K562 (cell line): Measurements from ENCODE around the gene USP13. TPM values are rescaled to one million over a fixed set of nuclear protein-coding genes. Genes with fewer than 3 reads are reported as not detected.

Experiments used
- BRF1 ChIP-seq: IDR thresholded peaks from 3 replicates; pipeline ENCODE4 v1.6.1; 2011; ENCODE audit warnings: borderline replicate concordance, mild to moderate bottlenecking; ENCODE audit not compliant: insufficient read length; ENCODE audit errors: extremely low read depth
- CCAR2 ChIP-seq: fragments of 200-400 bp; formaldehyde crosslinking; IDR thresholded peaks from 2 replicates; pipeline ENCODE4 v1.6.1; 2017; ENCODE audit warnings: mild to moderate bottlenecking, low read depth, low read length
- CHD7 ChIP-seq: fragments of 200-600 bp; sonication (generic); IDR thresholded peaks from one replicate; pipeline ENCODE4 v1.6.1; 2012; ENCODE audit warnings: mild to moderate bottlenecking, low read depth, low read length, inconsistent platforms
- CREM ChIP-seq: IDR thresholded peaks from 2 replicates; pipeline ENCODE4 v1.6.1; 2014; ENCODE audit warnings: antibody characterized with exemption, low read depth
- ETS2 ChIP-seq: IDR thresholded peaks from 2 replicates; pipeline ENCODE4 v1.6.1; 2016; ENCODE audit warnings: borderline replicate concordance, missing genetic modification characterization, mild to moderate bottlenecking, moderate library complexity, missing compliant biosample characterization; ENCODE audit not compliant: poor library complexity, severe bottlenecking
- FOXA1 ChIP-seq: fragments of 450-650 bp; IDR thresholded peaks from 2 replicates; pipeline ENCODE4 v1.6.1; 2016; ENCODE audit warnings: mild to moderate bottlenecking, borderline replicate concordance
- FOXP4 ChIP-seq: sonication (generic); formaldehyde crosslinking; IDR thresholded peaks from 2 replicates; pipeline ENCODE4 v1.8.0; 2022; ENCODE audit warnings: mild to moderate bottlenecking, missing genetic modification reagents, borderline replicate concordance
- PCBP1 ChIP-seq: fragments of 200-400 bp; formaldehyde crosslinking; IDR thresholded peaks from 2 replicates; pipeline ENCODE4 v1.6.1; 2018; ENCODE audit warnings: mild to moderate bottlenecking, low read depth, low read length; ENCODE audit not compliant: poor library complexity, severe bottlenecking
- RBM39 ChIP-seq: fragments of 200-400 bp; formaldehyde crosslinking; optimal IDR thresholded peaks from 2 replicates; pipeline ENCODE3; 2018; ENCODE audit warnings: low read depth, low read length
- RHOXF2B ChIP-seq: fragments of 250-450 bp; sonication (Bioruptor Pico); conservative IDR thresholded peaks from 2 replicates; pipeline ENCODE4 v1.5.1; 2021
- U2AF1 ChIP-seq: fragments of 200-400 bp; formaldehyde crosslinking; optimal IDR thresholded peaks from 2 replicates; pipeline ENCODE3; 2017; ENCODE audit warnings: mild to moderate bottlenecking, low read depth, low read length, moderate library complexity
- ZNF395 ChIP-seq: fragments of 200-800 bp; sonication (Bioruptor generic); IDR thresholded peaks from 2 replicates; pipeline ENCODE4 v1.6.1; 2017; ENCODE audit warnings: missing genetic modification characterization, missing compliant biosample characterization
- polyA plus RNA-seq, 8 experiments: library from polyadenylated mRNA; depleted of rRNA in 4 of 8; stranded (reverse) in 5 of 8; unstranded in 3 of 8; fragments of >200 nt; fragmentation: Nextera tagmentation in 2 of 8; fragmentation: Illumina TruSeq in 1 of 8; extraction: Ambion mirVana in 2 of 8; extraction: Trizol in 1 of 8; gene quantifications; 2 replicates each; pipeline versions ENCODE4 v1.2.1 to v1.2.3, GENCODE V29; 2011 to 2014; ENCODE audit warnings: inconsistent platforms in 1 of 8, missing spikeins in 1 of 8
- total RNA-seq, 7 experiments: library from RNA; depleted of rRNA in 6 of 7; stranded (reverse); fragments of >200 nt in 6 of 7; fragmentation: Illumina TruSeq in 2 of 7; extraction: Trizol in 2 of 7; gene quantifications; 2 replicates each; pipeline versions ENCODE4 v1.2.1 to v1.2.3, GENCODE V29; 2011 to 2021; ENCODE audit warnings: low replicate concordance in 1 of 7

The USP13 gene
- total and polyA plus RNA-seq, 9 of the 15 experiments (the other 6 are each of a cell fraction or from before 2014, with no cell fraction given), result 0.11 to 2.3 (median 0.51) TPM

GRCh38 chr3:179615458-179616173 lies 37.2 kb upstream of the USP13 start (continued):
- TF ChIP-seq FOXP4 (CRISPR knock-in tag) (no peak), CCAR2 (no peak), BRF1 (no peak), ETS2 (tag) (no peak), PCBP1 (no peak), CREM (peak; percentile 24; the same call in 1 of the 2 replicates), CHD7 (no peak), ZNF395 (CRISPR knock-in tag) (no peak), FOXA1 (no peak), U2AF1 (no peak), RHOXF2B (CRISPR knock-in tag) (no peak), RBM39 (no peak)
